GM15510 (cell line): ENCODE measurements around the gene LYZ.

ENCODE experiments used
- POLR2A ChIP-seq: IDR thresholded peaks from 3 replicates; pipeline ENCODE4 v1.6.1; 2011; ENCODE audit warnings: borderline replicate concordance; ENCODE audit not compliant: insufficient read length; ENCODE audit errors: extremely low read depth

Gene LYZ

GRCh38 chr12:69348162-69348938, at the start of gene LYZ:
Gene LYZ (plus strand): TSS chr12:69348381. CDS start chr12:69348409, 28 bp downstream.
- no peak for TF ChIP-seq POLR2A

DNA sequence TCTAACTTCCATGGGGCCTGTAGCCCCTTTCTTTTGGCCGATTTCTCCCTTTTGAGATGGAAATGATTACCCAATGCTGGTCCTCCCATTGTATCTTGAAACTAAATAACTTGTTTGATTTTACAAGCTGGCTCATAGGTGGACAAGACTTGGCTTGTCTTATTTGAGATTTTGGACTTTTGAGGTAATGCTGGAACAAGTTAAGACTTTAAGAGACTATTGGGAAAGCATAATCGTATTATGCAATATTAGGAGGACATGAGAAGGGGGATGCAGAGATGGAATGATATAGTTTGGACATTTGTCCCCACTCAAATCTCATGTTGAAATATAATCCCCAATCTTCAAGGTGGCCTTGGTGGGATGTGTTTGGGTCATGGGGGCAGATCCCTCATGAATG, 49.2 kb upstream of the LYZ start:
- TF ChIP-seq POLR2A, result no peak

GRCh38 chr12:69304284-69304683, 43.9 kb upstream of the LYZ start:
- TF ChIP-seq POLR2A, result no peak

DNA sequence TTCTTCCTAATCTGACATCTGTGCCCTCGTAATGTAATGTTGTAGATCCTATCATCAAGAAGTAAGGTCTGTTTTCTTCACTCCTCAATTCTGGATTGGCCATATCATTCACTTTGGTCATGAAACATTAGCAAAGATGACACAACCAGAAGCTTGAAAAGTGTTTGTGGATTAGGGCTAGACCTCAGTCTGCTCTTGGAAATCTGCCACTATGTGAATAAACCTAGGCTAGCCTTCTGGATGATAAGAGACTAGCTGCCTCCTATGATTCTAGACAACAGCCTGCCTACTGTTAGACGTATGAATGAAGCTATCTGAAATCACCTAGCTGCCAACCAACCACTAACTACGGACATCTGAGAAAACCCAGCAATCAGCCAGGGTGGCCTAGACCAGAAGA, 38.7 kb upstream of the LYZ start:
- TF ChIP-seq POLR2A, result no peak

DNA sequence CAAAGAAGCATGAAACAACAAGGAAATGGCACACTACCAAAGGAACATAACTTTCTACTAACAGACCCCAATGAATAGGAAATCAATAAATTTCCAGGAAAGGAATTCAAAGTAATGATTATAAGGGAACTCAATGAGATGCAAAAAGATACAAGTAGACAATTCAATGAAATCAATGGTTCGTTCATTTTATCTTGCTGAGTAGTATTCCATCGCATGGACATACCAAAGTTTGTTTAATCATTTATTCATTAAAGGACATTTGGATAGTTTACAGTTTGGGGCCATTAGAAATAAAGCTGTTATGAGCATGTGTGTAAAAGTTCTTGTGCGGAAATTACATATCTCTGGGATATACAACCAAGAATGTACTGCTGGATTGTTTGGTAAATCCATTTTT, 35.0 kb upstream of the LYZ start:
- TF ChIP-seq POLR2A, result no peak

- no peak for TF ChIP-seq POLR2A
These were observed 30.0 kb upstream of the LYZ start for GRCh38 chr12:69318225-69318624.

DNA sequence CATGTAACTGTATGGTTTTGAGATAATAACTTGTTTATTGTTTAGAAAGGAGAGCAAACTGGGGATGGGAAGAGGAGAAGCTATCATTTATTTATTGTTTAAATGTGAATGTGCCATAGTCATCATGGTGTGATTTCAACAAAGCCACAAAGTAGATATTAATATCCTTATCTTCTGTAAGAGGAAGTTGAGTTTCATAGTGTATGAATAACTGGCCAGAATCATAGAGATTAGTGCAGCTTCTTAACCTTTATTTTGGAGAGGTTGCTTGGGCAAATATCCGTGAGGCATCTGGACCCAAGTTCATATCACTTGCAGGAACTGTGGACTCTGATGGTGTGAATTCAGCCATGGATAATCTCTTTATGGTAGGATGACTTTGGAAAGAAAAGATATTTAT, 26.8 kb upstream of the LYZ start:
- no peak for TF ChIP-seq POLR2A

- TF ChIP-seq POLR2A, result no peak
These were observed 23.2 kb upstream of the LYZ start for GRCh38 chr12:69324797-69325466.

DNA sequence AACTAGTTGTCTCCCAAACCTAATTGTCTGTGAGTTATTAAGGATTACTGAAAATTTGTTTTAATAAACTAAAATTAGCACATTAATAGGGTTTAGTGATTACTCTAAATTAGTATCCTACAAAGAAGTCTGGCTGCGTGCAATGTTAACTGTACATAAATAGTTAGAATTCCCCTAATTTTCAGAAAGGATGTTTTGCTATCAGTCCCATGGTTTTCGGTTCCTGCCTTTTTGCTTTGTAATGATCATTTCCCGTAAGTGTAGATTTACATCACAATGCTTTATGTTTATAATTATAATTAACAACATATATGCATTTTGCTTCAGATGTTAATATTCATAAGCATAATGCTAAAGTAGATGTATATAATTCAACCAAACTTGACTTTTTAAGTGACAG, 19.8 kb upstream of the LYZ start:
- no peak for TF ChIP-seq POLR2A

DNA sequence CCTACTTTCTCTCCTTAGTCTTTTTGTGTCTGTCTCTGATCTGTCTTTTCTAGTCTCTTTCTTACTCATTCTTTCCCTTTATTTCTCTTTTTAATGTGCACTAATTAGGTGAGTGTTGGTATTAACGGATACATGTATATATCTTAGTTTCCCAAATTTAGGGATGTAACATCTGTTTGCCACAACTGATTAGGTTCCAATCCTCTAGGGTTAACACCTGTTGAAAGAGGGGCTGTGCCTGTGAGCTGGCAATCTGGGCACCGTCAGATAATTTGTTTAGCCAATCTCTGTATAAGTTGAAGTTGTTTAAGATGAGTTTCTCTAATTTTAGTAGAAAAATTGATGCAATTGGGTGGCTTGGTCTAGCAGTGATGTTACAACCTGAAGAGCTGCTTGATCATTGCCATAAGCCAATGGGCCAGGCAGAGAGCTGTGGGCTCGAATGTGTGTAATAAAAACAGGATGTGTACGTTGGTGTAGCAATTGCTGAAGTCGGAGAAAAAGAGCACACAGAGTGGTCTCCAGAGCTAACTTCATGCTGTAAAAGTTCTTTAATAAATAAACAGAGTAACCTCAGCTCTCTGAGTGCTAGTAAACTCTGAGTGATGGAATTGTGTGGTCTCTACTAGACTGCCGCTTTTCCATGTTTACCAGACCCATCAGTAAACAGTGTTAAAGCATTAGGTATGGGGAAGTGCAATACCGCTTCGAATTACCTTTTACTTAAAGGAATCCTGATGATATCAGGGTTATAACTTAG, 18.3 kb upstream of the LYZ start:
- TF ChIP-seq POLR2A, result no peak

DNA sequence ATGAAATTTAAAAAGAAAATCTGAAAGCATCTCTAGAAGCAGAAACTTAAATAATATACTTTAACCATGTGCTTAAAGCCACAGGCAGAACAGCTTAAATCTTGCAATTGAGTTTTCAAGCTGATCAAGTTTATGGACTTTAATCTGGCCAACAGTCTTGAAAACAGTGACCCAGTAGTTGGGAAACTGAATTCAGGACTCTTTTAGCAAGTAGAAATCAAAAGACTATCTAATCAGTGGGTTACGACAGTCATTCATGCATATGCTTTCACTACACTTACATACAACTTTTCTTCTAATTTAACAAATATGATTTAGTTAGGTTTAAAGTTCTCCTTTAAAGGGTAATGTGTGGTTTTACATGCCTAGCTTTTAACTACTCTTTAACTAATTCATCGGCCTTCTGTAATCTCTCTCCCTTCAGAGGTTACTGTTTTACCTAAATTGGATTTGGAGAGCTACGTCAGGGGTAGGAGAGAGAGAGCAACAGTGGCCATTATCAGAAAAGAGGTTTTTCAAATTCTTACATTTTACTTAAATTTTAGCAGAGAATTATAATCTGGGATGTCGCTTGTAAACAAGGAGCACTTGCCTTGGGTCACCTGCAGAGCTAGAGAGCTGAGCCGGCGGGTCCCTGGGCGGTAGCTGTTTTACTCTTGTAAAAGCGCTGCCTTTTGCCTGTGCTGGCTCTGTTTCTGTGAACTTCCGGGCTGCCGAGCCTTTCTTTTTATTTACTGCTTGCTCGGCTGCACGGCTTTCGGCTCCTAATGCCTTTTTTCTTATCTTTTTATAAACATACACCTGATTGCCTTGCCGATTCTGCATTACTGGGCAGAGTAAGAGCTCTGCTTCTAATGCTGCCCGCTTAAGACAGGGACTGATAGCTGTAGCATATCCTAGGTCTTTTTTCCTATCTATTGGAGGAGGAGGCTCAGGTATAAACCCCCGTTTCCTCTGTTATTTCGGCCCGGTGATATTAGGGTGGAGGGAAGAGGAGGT, 17.4 kb upstream of the LYZ start:
- no peak for TF ChIP-seq POLR2A

DNA sequence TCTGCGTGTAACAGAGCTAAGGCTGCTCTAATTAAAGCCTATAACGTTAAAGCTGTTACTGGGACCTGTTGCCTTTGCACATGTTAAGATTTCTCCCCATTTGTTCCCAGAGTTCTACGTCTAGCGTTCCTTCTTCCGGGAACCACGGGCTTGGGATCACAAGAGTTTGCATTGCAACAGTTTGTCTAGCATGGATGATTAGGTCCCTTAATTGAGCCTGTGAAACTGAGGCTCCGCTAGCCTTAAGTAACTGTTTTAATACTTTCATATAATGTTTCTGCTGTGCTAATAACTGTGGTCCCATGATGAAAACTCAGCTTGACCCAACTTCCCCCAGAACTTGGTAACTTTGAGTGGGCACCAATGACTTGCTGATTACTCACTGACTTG, 16.7 kb upstream of the LYZ start:
- TF ChIP-seq POLR2A, result no peak

- TF ChIP-seq POLR2A, result no peak
These were observed 16.1 kb upstream of the LYZ start for GRCh38 chr12:69331909-69332684.
